GM21825 (cell line): ENCODE results near the gene EPB41L4B.

Source experiments
- ATAC-seq: cut with Tn5 transposase; IDR thresholded peaks from one replicate; pipeline ENCODE4 v1.9.1; 2021; ENCODE audit warnings: mild to moderate bottlenecking, moderate library complexity; ENCODE audit not compliant: unreplicated experiment

Gene EPB41L4B

DNA sequence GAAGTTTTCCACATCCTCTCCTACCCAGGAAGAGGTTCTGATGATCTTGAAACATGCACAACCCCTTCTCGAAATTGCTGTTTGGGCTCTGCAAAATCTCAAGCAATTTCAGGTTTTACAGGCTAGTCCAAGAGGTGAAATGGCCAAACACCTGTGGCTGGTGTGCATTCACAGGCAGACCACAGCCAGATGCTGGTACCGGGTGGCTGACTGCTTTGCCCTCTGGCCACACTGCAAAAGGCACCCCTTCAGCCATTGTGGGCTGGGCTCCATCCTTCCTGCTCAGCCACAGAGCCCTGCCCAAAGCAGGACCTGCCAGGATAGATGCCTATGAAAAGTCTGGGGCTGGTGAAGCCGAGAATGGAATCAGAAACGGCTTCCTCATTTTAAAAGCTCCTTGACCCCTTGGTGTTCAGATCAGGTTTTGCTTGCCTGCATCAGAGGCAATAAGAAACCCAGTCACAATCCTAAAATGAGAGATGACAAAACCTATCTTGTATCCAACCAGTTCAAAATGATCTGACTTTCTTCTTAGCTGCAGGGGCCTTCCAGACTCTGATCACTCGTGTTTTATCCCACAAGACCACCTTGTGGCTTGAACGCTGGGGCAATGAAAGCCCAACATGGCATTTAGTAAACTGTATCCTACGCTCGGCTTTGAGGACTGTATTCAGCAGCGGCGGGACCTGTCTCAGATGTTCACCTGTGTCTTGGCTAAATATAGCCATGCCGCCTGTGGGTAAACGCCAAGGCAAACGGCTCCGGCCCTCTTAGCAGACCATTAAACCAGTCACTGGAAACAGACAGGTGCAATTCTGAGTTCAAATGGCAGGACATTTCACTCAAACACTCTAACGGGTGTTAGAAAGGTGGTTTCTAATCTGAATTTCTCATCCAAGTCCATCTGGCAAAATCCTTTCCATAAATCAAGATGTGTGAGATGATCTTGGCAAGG is 49.6 kb downstream of the EPB41L4B start:
- ATAC-seq = no peak

DNA sequence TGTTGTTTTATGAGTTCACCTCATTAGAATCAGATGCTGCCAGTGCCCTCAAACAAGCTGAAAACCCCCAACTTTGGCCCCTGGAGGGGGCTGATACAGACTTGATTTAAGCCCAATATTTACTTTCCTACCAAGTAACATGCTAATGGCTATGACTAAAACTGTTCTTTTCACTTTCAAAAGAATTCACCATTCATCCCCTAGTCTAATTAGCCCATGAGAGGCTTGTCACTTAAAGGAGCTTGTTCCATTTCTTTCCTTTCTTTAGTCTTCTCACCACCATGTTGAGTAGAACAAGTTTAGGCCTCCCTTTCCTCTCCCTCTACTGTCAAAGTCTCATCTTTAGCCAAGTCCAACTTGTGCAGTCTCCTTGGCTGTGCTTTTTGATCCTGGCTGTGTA is 50.4 kb downstream of the EPB41L4B start:
- ATAC-seq = no peak

DNA sequence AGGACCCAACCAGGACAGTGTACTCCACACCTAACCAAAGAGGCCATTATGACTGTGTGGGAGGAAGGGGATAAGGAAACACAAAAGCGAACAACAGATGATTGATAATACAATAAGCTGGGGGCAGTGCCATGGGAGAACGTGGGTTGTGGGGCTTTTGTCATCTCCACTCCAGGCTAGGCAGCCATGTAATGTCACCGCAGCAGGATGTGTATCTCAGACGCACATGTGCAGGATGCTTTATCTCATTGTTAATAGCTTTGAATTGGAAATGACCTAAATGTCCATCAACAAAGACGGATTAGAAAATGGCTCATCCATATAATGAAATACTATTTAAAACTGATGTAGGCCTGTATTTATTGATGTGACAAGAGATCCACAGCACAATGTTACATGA is 51.0 kb downstream of the EPB41L4B start:
- ATAC-seq = no peak

DNA sequence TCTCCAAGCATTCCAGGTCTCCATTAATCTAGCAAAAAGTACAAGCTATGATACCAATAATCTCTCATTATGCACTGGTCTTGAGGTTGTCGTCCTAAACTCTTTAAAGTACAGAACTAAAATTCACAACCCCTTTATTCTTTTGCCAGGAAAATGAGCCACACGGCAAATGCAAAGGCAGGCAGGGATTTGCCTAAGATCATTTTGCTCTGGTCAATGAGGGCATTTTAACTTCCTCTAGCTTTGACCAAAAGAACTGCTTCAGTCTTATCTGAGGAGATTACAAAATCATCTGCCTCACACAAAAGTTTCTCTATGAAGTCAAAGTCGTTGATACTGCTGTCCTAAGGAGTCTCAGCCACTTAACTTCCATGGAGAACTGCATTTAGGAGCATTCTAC is 51.8 kb downstream of the EPB41L4B start:
- ATAC-seq = no peak

DNA sequence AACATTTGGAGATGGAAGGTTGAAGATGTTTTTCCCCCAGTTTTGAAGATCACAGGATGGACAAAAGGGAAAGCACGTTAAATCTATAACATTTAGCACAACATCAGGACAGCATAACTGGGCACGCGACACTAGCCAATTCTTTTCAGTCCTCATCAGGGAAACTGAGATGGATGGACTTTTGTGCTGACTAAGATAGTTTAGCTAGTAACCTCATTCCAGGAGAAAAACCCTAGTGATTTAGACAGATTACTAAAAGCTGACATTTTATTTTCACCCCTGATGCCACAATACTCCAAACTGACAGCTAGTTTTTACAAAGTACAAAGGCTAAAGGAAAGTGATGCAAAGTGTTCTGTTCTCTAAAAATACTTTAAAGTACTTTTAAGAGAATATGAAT is 53.3 kb downstream of the EPB41L4B start:
- no peak for ATAC-seq

DNA sequence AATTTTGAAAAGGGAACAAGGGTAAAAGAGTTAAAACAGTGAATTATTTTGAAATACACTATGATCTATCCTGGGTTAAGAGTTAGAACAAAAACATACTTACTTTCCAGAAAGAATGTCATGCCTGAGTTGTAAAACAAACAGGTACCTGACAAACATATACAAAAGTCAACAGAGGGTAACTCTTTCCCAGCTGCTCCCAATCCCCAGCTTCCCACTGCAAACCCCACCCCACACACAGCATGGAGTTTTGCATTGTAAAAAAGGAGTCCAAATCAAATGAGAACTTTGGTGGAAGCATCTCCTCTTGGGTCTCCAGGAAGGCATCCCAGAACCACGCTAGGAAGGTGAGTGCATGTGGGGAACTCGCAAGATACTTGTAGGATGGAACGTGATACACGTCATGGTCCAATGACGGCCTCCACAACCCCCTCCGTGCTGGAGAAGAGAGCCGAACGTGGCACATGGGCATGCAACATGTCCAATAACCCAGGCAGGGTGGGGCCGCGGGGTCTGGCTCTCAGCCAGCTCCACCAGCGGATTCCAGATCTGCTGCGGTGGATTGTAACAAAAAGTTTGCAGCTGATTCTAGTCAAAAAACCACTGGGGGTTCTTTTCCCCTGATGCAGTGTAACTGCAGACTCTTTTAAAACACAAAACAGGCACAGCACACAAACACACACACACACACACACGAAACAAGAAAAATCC is 55.8 kb downstream of the EPB41L4B start:
- ATAC-seq = no peak

DNA sequence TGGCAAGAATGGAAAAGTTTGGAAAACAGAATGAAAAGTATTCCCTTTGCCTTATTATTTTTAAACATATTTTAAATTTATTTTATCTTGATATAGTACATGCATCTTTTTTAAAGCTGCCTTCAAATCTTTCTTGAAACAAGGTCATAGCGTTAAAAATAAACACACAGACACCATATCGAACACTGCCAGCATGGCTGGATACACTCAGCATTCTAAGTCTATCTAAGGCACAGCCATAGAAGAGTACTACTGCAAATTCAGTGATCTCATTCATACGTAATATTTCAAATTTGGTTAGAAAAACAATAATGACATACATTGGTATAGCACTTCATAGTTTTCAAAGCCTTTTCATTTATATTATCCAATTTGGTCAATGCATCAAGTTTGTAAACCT is 57.5 kb downstream of the EPB41L4B start:
- ATAC-seq = no peak

DNA sequence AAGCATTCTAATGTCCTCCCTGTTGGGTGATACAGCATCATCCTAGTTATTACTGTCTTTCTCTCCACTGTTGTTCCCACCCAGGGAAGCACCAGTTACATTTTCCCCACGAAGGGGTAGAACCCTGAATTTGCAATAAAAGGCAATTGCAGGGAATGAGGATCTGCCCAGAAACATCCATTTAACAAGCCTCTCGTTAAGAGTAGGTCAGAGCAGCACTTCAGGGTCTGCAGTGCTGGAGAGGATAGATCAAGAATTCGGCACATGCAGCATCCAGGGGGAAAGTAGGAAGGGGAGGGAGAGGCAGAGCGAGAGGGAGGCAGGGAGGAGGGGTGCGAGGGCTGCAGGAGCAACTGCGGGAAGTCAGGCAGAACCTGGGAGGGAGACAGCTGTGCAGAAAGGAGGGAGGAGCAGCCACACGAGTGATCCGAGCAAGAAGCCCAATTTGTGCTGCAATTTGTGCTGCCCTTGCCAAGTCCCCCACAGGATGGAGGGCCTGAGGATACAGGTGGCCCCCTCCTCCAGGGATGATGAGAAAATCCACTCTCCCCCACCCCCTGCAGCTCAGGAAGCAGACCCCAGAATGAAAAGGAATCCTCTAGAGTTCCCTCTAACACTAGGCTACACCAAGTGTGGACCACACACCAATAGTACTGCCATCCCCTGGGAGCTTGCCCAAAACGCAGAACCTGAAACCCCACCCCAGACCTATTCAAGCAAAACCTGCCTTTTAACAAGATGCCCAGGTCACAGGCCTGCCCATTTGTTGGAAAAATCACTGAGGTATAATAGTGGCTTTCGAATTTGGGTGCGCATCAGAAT is 62.2 kb downstream of the EPB41L4B start:
- ATAC-seq = no peak

DNA sequence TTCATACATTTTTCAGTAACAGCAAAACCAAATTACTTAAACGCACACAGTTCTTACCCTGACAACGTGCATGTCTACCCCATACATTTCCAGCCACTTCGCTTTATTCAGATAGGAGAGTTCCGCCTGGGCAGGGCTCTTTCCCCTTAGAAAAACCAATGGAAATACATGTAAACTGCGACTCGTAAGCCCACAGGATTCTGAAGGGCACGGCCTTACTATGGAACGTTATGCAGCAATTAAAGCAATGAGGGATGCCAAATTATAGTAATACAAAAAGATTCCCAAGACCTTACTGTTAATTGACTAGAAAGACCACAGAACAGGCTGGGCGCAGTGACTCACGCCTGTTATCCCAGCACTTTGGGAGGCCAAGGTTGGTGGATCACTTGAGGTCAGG is 64.5 kb downstream of the EPB41L4B start:
- no peak for ATAC-seq

DNA sequence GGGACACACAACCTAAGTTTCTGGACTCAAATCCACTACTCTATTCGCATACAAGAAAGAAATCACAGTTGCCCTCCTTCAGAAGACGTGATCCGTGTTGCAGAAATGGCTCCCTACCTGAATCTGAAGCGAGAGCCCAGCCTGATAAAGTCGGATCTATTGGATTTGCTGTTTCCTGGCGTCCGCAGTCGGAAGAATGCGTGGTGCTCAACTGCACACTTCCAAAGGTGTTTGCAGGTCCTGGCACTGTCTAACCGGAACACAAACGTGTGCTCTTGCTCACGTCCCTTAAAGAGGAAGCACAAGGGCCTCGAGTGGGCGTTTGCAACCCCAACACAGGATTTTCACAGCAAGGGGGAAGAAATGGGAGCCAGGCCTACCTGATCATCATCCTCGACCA is 65.5 kb downstream of the EPB41L4B start:
- no peak for ATAC-seq

DNA sequence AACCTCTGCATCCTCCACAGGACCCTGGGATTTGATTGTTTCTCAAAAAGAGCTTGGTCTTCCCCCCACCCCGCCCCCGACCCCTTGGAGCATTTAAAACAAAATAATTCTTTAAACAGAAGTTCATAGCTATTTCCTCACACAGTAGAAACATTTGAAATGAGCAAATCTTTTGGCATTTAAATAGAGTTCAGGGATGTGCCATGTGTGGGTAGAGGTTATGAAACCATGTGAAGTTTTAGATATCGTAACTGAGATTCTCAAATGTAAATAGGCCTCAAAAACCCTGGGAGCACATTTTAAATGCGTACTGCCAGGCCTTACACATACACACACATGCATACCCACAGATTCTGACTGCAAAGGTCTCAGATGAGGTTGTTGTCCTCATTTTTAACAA is 66.5 kb downstream of the EPB41L4B start:
- ATAC-seq = no peak

DNA sequence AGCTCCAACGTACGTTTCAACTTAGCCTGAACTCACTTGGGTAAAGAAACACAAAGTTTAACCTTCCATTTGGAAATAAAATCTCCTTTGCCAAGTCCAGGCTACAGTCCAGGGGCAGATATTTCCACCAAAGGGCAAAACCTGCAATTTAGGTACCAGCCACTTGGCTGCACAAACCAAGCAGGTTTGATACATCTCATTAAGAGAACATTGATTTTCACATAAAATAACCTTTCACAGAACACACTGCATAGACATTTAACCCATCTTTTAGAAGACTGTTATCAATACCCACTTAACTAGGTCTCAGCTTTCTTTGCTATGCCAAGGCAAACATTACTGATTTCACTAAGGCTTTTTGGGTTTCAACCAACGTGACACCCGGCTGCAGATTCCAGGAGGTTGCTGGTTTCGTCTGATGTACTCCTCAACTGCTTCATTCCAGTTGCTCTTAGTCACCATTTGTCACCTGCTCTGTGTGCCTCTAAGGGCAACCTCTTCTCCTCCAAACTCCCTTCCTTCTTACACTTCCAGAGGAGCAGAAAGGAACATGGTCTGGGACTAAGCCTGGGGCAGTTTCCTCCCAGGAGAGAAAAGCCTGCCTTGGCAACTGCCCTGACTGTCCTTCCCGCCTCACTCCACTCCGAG is 67.1 kb downstream of the EPB41L4B start:
- ATAC-seq = no peak

DNA sequence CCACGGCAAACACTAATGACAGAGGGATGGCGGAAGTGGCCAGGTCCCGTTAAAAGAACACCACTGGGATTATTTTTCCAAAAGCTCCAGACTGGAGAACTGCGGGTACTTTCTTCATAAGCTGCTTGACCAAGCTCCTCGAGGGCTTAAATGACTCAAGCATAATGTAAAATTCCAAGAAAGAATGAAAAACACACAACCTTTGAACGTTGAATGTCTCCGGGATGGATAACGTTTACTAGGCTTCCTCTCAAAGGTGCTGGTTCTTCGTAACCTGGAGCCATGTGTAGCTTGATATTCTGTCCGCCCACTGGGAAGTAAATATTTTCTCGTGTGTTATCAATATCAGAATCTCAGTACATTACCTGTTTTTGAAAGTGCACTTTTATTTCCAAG is 67.6 kb downstream of the EPB41L4B start:
- ATAC-seq = no peak

DNA sequence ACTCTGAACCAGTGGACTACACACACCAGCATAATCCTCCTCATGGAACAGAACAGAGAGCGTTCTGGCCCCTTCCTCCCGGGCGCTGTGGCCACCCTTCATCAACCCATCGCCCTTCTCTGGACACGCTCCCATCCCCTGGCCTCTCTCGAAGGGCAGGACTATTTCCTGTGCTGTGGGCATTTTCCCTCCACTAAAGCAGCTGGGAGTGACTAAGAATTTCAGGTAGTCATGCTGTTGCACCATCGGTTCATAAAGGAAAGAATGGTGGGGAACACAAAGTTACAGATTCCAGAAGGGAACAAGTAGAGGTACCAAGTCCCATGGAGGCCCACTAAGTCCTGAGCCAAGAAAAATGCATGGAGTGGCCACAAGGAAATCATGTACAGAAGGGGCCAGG is 68.6 kb downstream of the EPB41L4B start:
- no peak for ATAC-seq

DNA sequence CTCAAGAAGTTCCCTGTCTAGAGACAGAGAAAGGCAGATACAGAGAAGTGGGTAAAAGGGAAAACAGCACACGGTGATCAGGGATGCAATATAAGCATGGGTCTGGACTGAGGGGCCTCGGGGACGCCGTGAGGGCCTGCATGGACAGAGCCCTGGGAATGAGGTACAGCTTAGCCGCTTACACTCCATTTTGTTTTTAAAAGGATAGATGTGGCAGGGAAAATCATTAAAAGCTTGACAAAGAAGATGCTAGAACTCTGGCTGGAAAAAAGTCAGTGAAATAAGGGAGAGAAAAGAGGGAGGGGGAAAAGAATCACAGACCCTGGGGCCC is 69.1 kb downstream of the EPB41L4B start:
- ATAC-seq = no peak

DNA sequence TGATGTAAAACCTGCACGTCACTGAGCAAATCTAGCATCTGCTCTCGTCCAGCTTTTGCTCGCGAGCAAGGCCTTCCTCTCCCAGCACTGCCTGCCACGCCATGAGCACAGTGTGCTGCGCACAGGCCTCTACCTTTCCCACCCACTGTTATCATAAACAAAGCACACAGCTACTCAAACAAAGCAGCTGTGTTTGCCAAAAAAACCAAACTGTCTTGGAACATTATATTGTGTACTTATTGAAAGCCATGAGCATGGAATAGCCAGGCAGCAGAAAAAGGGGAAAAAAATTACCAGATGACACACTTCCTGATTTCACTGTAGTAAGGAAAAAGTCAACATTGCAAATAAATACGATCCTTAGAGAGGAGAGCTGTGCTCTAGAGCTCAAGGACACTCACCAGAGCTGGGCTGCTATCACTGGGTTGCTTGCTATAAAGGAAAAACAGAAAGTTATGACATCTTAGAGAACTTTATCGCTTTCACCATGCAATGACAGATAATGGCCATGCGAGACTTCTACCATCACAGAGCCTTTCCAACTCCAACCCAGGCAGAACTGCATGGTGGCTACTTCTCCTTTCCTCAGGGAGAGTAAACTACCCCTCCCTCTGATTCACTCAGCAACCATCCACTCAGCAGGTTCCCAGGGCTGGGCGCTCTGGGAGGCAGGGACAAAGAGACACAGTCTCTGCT is 69.6 kb downstream of the EPB41L4B start:
- ATAC-seq = no peak

DNA sequence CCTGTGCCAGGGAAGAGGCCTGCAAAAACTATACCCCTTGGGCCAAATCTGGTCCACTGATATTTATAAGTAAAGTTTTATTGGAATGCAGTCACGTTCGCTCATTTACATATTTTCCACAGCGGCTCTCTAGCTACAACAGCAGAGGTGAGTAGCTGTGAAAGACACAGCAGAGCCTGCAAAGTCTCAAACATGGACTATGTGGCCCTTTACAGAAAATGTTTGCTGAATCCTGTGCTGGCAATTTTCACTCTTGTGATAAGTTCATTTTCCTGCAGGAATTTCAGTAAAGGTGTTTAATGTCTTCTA is 70.1 kb downstream of the EPB41L4B start:
- no peak for ATAC-seq

DNA sequence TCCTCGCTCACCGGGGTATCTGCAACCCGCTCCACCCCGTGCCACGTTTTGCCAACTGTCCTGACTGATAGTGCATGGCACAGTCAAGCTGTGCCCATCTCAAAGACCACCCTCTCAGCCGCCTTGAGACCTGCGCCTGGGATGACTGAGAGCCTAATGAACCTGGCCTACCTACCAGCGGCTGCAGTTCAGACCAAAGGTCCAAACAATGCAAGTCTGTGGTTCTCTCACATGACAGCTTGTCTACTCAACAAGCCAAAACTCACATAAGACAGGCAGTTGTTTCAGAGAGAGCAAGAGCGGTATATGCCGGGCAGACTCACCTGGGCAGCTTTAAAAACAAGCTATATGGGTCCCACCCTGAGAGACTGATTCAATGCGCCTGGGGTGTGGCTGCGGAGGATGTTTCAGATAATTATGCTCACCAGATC is 70.5 kb downstream of the EPB41L4B start:
- no peak for ATAC-seq

DNA sequence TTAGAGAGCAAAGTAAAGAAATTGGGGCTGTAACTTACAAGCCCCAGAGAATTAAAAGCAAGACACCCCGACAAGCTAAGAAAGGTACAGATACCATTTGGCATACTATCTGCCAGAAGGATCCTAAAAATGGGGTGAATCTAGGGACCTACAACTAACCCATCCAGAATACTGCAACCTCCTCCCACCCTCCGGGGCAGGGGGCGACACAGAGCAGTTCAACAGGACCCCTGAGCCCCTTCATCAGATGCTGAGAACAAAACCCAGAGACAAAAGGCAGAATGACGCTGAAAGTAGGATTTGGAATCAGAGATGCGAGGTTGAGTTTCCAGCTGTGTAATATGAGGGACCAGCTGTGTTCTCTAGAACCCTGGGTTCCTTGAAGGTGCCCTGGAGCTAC is 71.2 kb downstream of the EPB41L4B start:
- ATAC-seq = no peak

DNA sequence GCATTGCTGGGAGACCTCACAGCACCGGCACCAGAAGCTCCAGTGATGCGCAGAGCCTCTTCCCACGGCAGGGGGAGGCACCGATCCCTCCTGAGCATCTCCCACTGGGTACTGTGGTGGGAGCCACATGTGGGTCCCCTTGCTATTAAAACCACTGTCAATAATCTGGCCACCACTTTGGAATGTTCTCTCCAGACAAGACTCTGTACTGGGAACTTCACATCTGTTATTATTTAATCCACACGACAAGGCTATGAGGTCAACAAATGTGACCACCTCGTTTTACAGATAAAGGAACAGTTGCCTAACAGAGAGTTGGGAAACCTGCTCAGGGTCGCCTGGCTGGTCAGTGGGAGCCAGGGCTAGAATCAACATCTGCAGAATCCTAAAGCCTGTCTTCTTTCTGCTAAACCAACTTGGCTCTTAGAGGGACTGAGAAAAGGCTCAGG is 72.7 kb downstream of the EPB41L4B start:
- ATAC-seq = no peak

DNA sequence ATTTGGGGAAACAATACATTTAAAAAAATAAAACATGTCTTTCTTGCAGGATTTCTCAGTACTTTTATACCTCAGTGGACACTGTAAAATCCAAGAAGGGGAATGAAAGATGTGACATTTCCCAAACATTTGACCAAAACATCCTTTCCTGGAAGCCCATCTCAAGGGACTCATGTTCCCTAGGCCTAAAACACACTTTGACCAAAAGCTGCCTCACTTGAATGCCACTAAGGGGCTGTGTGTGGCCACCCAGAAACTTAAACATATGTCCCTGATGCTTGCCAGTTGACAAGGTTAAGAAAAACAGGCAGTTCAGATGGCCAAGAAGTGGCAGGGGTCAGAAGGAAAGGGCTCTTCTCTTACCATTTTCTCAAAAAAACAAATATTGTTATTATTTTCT is 73.6 kb downstream of the EPB41L4B start:
- no peak for ATAC-seq
